KOPT-K1 (cell line): Measurements from ENCODE around the gene ALDH1A1.

Experiments used
- H3K27ac ChIP-seq: fragments of 200-600 bp; sonication (generic); 2 replicates; pipeline ENCODE4 v1.5.1; 2016; ENCODE audit warnings: antibody characterized with exemption, mild to moderate bottlenecking, low read depth, low read length; ENCODE audit not compliant: poor library complexity, severe bottlenecking
- H3K36me3 ChIP-seq: fragments of 200-600 bp; sonication (generic); 2 replicates; pipeline ENCODE4 v1.5.1; 2017; ENCODE audit warnings: antibody characterized with exemption, mild to moderate bottlenecking, low read length, moderate library complexity; ENCODE audit not compliant: insufficient read depth
- H3K9me3 ChIP-seq: fragments of 200-600 bp; sonication (generic); 2 replicates; pipeline ENCODE4 v1.5.1; 2017; ENCODE audit warnings: antibody characterized with exemption, low read length, mild to moderate bottlenecking; ENCODE audit not compliant: insufficient read depth, poor library complexity, severe bottlenecking

ALDH1A1 gene

GRCh38 chr9:72937545-72937944, 15.3 kb downstream of the ALDH1A1 start:
- Histone ChIP-seq H3K27ac (no peak overlapping the region), H3K9me3 (no peaks in the 10 kb centered on the region)

DNA sequence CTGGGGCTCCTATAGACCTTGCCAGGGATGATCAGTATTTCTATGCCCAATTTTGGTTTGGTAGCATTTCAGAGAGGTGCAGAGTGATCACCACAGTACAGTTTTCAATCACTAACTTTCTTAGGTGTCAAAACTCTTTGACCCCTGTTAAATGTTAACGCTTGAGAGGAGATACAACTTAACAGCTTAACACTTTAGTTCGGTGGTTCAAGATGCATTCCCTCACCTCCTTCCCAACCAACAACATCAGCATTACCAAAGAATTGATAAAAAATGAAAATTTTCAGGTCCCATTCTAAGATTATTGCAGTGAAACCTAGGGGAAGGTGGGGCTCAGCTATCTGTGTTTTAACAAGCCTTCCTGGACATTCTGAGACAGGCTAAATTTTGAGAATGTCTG, 16.2 kb downstream of the ALDH1A1 start:
- Histone ChIP-seq H3K9me3 (no peaks in the 10 kb centered on the region), H3K27ac (no peak overlapping the region), H3K36me3 (no peaks in the 10 kb centered on the region)

More at GRCh38 chr9:72937545-72937944, 15.3 kb downstream of the ALDH1A1 start:
- no peaks in the 10 kb centered on the region for H3K36me3 ChIP-seq

GRCh38 chr9:72936266-72936665, 16.6 kb downstream of the ALDH1A1 start:
- Histone ChIP-seq H3K9me3 (no peaks in the 10 kb centered on the region), H3K36me3 (no peaks in the 10 kb centered on the region), H3K27ac (no peak overlapping the region)

- no peak overlapping the region for H3K27ac ChIP-seq
- no peaks in the 10 kb centered on the region for H3K9me3 ChIP-seq
- no peaks in the 10 kb centered on the region for H3K36me3 ChIP-seq
These were observed 17.3 kb downstream of the ALDH1A1 start for GRCh38 chr9:72935595-72935994.

DNA sequence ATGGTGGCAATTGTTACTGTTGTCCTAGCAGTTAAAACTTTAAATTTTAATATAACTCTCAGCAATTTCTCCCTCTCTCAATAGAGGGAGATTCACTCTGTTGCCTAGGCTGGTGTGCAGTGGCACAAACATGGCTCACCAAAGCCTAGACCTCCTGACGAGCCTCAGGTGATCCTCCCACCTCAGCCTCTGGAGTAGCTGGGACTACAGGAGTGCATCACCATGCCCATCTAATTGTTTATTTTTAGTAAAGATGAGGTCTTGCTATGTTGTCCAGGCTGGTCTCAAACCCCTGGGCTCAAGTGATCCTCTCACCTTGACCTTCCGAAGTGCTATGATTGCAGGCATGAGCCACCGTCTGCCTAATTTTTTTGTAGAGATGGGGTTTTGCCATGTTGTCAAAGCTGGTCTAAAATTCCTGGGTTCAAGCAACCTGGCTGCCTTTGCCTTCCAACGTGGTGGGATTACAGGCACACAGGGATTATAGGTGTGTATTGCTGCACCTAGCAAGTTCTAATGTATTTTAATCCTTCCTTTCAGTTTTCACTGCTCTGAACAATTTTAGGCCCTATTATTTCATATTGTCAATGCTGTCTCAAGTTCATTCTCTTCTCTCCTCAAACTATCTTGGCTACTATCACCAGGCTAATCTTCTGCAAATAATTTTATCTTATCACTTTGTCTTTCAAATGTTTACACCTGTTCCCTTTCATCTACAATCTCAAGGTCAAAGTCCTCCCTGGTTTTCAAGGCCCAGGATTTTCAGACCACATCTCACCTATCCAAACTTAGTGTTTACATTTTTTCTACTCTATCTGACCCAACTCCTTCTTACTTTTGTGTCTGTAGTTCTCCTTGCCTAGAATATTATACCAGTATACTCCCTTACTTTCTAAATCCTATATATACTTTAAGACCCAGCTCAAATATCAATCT, 18.9 kb downstream of the ALDH1A1 start:
- no peaks in the 10 kb centered on the region for H3K36me3 ChIP-seq
- no peaks in the 10 kb centered on the region for H3K9me3 ChIP-seq
- H3K27ac ChIP-seq = no peak overlapping the region

- Histone ChIP-seq H3K9me3 (no peaks in the 10 kb centered on the region), H3K36me3 (no peaks in the 10 kb centered on the region), H3K27ac (no peak overlapping the region)
These were observed 20.2 kb downstream of the ALDH1A1 start for GRCh38 chr9:72932619-72933018.

DNA sequence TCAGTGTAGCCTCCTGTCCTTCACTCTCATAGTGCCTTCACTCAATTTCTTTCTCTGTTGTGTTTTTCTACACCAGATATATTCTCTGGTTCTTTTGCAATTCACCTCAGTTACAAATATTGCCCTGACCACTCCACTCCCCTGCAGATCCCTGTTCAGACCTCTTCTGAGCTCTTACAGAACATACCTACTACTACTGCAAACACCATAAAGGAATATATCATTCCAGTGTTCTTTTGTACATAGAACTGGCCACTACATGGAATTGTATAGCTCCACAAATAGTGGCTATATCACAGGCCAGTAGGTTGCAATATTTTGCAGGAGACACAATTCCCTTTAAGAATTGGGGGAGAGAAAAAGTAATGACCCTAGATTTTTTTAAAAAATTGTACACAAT, 21.0 kb downstream of the ALDH1A1 start:
- no peak overlapping the region for H3K27ac ChIP-seq
- no peaks in the 10 kb centered on the region for H3K9me3 ChIP-seq
- no peaks in the 10 kb centered on the region for H3K36me3 ChIP-seq

DNA sequence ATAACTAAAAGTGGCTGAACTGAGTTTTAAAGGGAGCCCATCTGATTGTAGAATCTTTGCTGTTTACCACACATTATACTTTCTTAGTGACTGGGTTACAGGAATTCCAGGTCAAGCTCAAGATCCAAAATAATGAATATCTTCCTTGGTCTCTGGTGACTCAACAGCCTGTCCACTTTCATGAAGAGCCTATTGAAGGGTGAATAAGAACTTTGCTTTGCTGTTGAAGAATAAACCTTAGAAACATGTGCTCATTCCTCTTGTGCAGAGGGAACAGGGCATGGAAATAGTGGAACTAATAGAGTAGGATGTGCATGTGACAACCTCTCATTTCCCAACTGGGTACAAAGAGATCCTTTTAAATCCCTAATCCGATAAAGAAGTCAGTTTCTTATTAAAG, 21.4 kb downstream of the ALDH1A1 start:
- no peak overlapping the region for H3K27ac ChIP-seq
- H3K9me3 ChIP-seq = no peaks in the 10 kb centered on the region
- no peaks in the 10 kb centered on the region for H3K36me3 ChIP-seq

GRCh38 chr9:72930828-72931227, 22.0 kb downstream of the ALDH1A1 start:
- Histone ChIP-seq H3K9me3 (no peaks in the 10 kb centered on the region), H3K27ac (no peak overlapping the region), H3K36me3 (no peaks in the 10 kb centered on the region)

DNA sequence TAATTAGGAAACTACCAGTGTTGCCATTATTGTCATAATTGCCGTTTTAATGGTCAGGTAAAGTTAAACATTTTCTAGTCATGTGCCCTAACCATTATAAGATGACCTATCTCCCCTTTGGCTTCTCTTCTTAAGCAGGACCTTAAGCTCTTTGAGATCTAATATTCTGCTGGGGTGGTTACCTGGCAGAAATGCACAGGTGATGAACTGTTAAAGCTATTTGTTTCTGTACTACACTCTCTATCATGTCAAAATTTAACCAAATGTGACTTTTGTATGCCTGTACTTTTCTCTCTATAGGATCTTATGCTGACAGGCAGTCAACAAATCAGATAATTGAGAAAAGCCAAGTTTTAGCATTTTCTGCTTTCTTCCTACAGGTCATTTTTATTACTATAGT, 23.3 kb downstream of the ALDH1A1 start:
- no peak overlapping the region for H3K27ac ChIP-seq
- H3K9me3 ChIP-seq = no peaks in the 10 kb centered on the region
- H3K36me3 ChIP-seq = no peaks in the 10 kb centered on the region

DNA sequence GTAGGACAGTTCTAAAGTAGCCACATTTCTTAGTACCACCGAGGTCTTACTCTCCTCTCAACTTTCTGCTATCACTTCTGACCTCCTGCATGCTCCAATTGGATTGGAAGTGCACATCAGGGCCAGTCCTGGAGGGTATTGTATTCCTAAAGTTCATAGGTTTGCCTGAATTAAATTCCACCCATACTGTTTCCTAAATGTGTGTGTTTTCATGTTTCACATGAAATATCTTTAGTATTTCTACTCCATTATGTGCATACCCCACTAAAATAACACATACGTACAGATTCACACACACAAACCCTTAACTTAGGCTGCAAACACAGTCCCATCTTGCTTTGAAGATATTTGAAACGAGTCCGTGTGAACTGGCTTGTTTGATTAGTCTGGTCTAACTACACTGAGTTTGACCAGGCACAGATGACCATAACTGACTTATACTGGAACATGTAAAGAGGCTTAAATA, 24.8 kb downstream of the ALDH1A1 start:
- Histone ChIP-seq H3K27ac (no peak overlapping the region), H3K36me3 (no peaks in the 10 kb centered on the region), H3K9me3 (no peaks in the 10 kb centered on the region)

DNA sequence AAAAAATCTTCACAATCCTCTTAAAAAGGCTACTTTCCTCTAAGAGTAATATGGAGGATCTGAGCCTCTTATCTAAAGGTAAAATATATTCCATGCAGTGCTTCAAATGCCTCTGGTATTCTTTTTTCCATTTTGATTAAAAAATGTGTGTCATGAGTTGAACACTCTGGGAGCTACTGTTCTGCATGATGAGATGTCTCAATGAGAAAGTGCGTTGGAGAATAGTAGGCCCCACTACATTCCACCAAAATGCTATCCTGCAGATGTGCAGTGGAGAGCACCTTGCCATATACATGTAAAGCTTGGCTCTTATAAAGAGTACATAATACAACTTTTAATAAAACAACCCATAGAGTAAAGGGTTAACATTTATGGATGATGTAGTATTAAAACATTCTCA, 26.3 kb downstream of the ALDH1A1 start:
- no peak overlapping the region for H3K27ac ChIP-seq
- no peaks in the 10 kb centered on the region for H3K9me3 ChIP-seq
- no peaks in the 10 kb centered on the region for H3K36me3 ChIP-seq

DNA sequence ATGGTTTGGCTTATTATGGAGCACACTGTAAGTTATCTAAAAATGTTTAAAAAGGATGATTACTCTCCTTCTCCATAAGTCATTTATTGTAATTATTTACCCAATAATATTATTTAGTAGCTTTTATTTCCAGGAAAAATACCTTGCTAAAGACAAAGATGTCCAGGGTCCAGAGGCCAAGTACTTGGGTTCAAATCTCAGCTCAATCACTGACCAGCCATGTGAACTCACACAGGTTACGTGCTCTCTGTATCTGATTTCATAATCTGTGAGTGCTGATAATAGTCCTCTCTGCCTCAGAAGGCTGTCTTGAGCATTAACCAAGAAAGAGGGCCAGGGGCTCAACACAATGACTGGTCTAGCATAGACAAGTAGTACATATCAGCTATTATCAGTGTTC, 27.0 kb downstream of the ALDH1A1 start:
- H3K9me3 ChIP-seq = no peaks in the 10 kb centered on the region
- no peaks in the 10 kb centered on the region for H3K36me3 ChIP-seq
- no peak overlapping the region for H3K27ac ChIP-seq

- no peaks in the 10 kb centered on the region for H3K9me3 ChIP-seq
- no peaks in the 10 kb centered on the region for H3K36me3 ChIP-seq
- H3K27ac ChIP-seq = no peak overlapping the region
These were observed 27.6 kb downstream of the ALDH1A1 start for GRCh38 chr9:72925126-72925789.

DNA sequence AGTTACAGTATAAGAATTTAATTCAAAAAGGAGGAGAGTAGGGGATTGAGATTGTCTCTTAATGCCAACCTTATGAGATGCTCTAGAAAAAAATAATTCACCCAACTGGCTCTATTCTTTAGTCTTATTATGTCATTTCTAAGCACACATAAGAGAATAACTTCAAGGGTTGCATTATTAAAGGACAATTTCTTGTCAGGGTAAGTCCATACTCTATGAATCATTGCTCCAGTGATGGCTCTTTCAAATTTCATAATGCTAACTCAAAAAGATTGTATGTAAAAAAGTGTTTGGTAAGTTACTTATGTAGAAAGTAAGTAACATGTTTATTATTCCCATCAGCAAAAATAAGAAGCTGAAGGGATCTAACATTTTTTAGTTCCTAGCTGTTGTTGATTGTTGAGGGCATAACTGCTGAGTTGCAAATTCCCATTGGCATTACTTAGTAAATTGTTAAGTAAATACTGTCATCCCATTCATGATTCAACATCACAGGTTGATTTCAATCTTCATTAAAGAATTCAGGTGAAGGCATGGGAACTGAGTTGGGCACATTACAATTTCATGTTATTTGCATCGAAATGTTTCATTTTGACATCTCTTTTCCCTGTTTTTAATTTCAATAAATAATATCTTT, 28.6 kb downstream of the ALDH1A1 start:
- Histone ChIP-seq H3K36me3 (no peaks in the 10 kb centered on the region), H3K27ac (no peak overlapping the region), H3K9me3 (no peaks in the 10 kb centered on the region)
